ENCODE data around the gene CPM.

GRCh38 chr12:68953536-68953935 is 20.6 kb upstream of the CPM start:
- no peak for TF ChIP-seq ZNF565 (CRISPR knock-in tag; conservative IDR thresholded peaks at IDR 0.05; ENCODE audit: low read depth)
- TF ChIP-seq ZC3H10 (CRISPR knock-in tag; IDR thresholded peaks at IDR 0.05) = no peak
- TF ChIP-seq PATZ1 (CRISPR knock-in tag; IDR thresholded peaks at IDR 0.05; ENCODE audit: borderline replicate concordance) = no peak
- no peak for TF ChIP-seq ZFP30 (CRISPR knock-in tag; IDR thresholded peaks at IDR 0.05)
- no peak for TF ChIP-seq ARNTL (CRISPR knock-in tag; IDR thresholded peaks at IDR 0.05; ENCODE audit: borderline replicate concordance, low read depth)
- TF ChIP-seq POU6F1 (CRISPR knock-in tag; IDR thresholded peaks at IDR 0.05; ENCODE audit: borderline replicate concordance, low read depth) = no peak
- TF ChIP-seq CREB5 (CRISPR knock-in tag; IDR thresholded peaks at IDR 0.05; ENCODE audit: low read depth) = no peak
